HCT116 (cell line): Measurements from ENCODE around the gene CGN. TPM values are rescaled to one million over a fixed set of nuclear protein-coding genes. Genes with fewer than 3 reads are reported as not detected.
A peak's percentile ranks its signal among the peaks of the same experiment; 100 is the strongest.

Experiments
- ATAC-seq: fragments of 200-7000 bp; cut with Tn5 transposase; 2 replicates; pipeline ENCODE4 v1.9.1; 2020; ENCODE audit warnings: mild to moderate bottlenecking, moderate library complexity
- BruUV-seq: library from RNA; stranded (reverse); fragments of 400-500 nt; replicated peaks from 2 replicates; lab custom pipeline; 2021; lab: Mats Ljungman, UMichigan
- CTCF ChIA-PET: fragments of 300-600 bp; sonication (Branson Sonifier 250); formaldehyde crosslinking; loops from one replicate; lab custom pipeline; 2021; ENCODE audit warnings: antibody characterized with exemption; lab: Charles Lee
- POLR2A ChIA-PET: fragments of 300-600, 350-600 bp; sonication (Branson Sonifier 250); formaldehyde crosslinking; loops from one replicate; lab custom pipeline; 2021; ENCODE audit warnings: antibody characterized with exemption; lab: Charles Lee
- RAD21 ChIA-PET, 2 experiments: fragments of 300-600 bp; sonication (Branson Sonifier 250); formaldehyde crosslinking; loops; one replicate each; lab custom pipeline; 2023; ENCODE audit warnings: low total read pairs in 2 of 2; ENCODE audit not compliant: uncharacterized antibody in 2 of 2, unreplicated experiment in 2 of 2, low non-redundant PET in 1 of 2; lab: Charles Lee
- DNase-seq: peaks from one replicate; pipeline ENCODE4 v3.0.0-alpha.2; 2010; ENCODE audit warnings: low read depth, low spot score
- H2AFZ ChIP-seq: fragments of 200-600 bp; shearing (Covaris generic), sonication (generic); 2 replicates; pipeline ENCODE4 v1.6.1; 2017; ENCODE audit warnings: low read depth, mixed run types, mixed read lengths, antibody characterized with exemption, low read length; ENCODE audit not compliant: poor library complexity, severe bottlenecking
- H3K27ac ChIP-seq: 2 replicates; pipeline ENCODE4 v1.5.1; 2012; ENCODE audit warnings: low read depth, low read length
- H3K27me3 ChIP-seq: fragments of 200-600 bp; sonication (generic); 2 replicates; pipeline ENCODE4 v1.6.1; 2016; ENCODE audit warnings: mixed run types, low read length, mixed read lengths; ENCODE audit not compliant: insufficient read depth
- H3K36me3 ChIP-seq, 2 experiments: fragments of 200-500 bp in 1 of 2; fragments of 200-600 bp in 1 of 2; sonication (Bioruptor generic) in 1 of 2; sonication (generic) in 1 of 2; 2 replicates each; pipeline versions ENCODE4 v1.5.1 to v1.6.1; 2014 to 2016; ENCODE audit warnings: low read length in 2 of 2, inconsistent platforms in 1 of 2, mixed read lengths in 1 of 2, mixed run types in 1 of 2; ENCODE audit not compliant: insufficient read depth in 2 of 2, control insufficient read depth in 1 of 2
- H3K4me1 ChIP-seq, 2 experiments: fragments of 200-600 bp in 1 of 2; sonication (generic) in 1 of 2; 2 replicates each; pipeline versions ENCODE4 v1.5.1 to v1.6.1; 2012 to 2017; ENCODE audit warnings: low read length in 2 of 2, inconsistent platforms in 1 of 2, mild to moderate bottlenecking in 1 of 2, mixed read lengths in 1 of 2, mixed run types in 1 of 2, moderate library complexity in 1 of 2; ENCODE audit not compliant: insufficient read depth in 2 of 2, control insufficient read depth in 1 of 2
- H3K4me2 ChIP-seq: fragments of 200-600 bp; sonication (generic); 2 replicates; pipeline ENCODE4 v1.6.1; 2017; ENCODE audit warnings: mixed run types, low read length, mixed read lengths
- H3K4me3 ChIP-seq, 2 experiments: fragments of 200-600 bp in 1 of 2; sonication (generic) in 1 of 2; replicated peaks in 1 of 2; 2 replicates each; pipeline ENCODE4 v1.5.1; 2011 to 2016; ENCODE audit warnings: low read length in 2 of 2, control low read depth in 1 of 2, low read depth in 1 of 2, mild to moderate bottlenecking in 1 of 2, mixed read lengths in 1 of 2, mixed run types in 1 of 2
- H3K79me2 ChIP-seq: fragments of 200-600 bp; sonication (generic); 2 replicates; pipeline ENCODE4 v1.6.1; 2017; ENCODE audit warnings: mild to moderate bottlenecking, mixed run types, low read length, moderate library complexity, mixed read lengths; ENCODE audit not compliant: insufficient read depth
- H3K9ac ChIP-seq: fragments of 200-600 bp; sonication (generic); 2 replicates; pipeline ENCODE4 v1.6.1; 2016; ENCODE audit warnings: low read length, mixed read lengths
- H3K9me2 ChIP-seq: fragments of 200-600 bp; sonication (generic), shearing (Covaris generic); 2 replicates; pipeline ENCODE4 v1.6.1; 2017; ENCODE audit warnings: mixed run types, mild to moderate bottlenecking, moderate library complexity; ENCODE audit not compliant: insufficient read depth
- H3K9me3 ChIP-seq, 2 experiments: fragments of 200-500 bp in 1 of 2; fragments of 200-600 bp in 1 of 2; sonication (Bioruptor generic) in 1 of 2; sonication (generic) in 1 of 2; 2 replicates each; pipeline ENCODE4 v1.6.1; 2014 to 2017; ENCODE audit warnings: low read length in 2 of 2, mixed read lengths in 2 of 2, inconsistent platforms in 1 of 2, low read depth in 1 of 2, mild to moderate bottlenecking in 1 of 2, mixed run types in 1 of 2, moderate library complexity in 1 of 2; ENCODE audit not compliant: control insufficient read depth in 1 of 2, insufficient read depth in 1 of 2
- H4K20me1 ChIP-seq: fragments of 200-600 bp; sonication (generic), shearing (Covaris generic); 2 replicates; pipeline ENCODE4 v1.6.1; 2017; ENCODE audit warnings: mixed run types, mild to moderate bottlenecking, moderate library complexity; ENCODE audit not compliant: insufficient read depth
- CBX3 ChIP-seq: IDR thresholded peaks from 2 replicates; pipeline ENCODE4 v1.6.1; 2012; ENCODE audit warnings: low read depth
- FOSL1 ChIP-seq: IDR thresholded peaks from 2 replicates; pipeline ENCODE4 v1.6.1; 2012; ENCODE audit warnings: low read depth
- JUND ChIP-seq: IDR thresholded peaks from 2 replicates; pipeline ENCODE4 v1.6.1; 2012
- POLR2AphosphoS5 ChIP-seq: IDR thresholded peaks from 2 replicates; pipeline ENCODE4 v1.6.1; 2011; ENCODE audit warnings: mild to moderate bottlenecking, low read depth, low read length, moderate library complexity
- SIN3A ChIP-seq: IDR thresholded peaks from 2 replicates; pipeline ENCODE4 v1.6.1; 2012; ENCODE audit warnings: low read depth
- SP1 ChIP-seq: IDR thresholded peaks from 2 replicates; pipeline ENCODE4 v1.6.1; 2012; ENCODE audit warnings: low read depth
- YY1 ChIP-seq: IDR thresholded peaks from 2 replicates; pipeline ENCODE4 v1.6.1; 2011; ENCODE audit warnings: low read length, low read depth, moderate library complexity, mild to moderate bottlenecking; ENCODE audit not compliant: insufficient replicate concordance; ENCODE audit errors: extremely low read depth
- ZNF274 ChIP-seq: fragments of 200-500 bp; sonication (Bioruptor generic); IDR thresholded peaks from 2 replicates; pipeline ENCODE4 v1.6.1; 2014; ENCODE audit warnings: mild to moderate bottlenecking, low read depth, low read length, inconsistent platforms
- intact Hi-C: fragments of 100-400 bp; cut with micrococcal nuclease; formaldehyde crosslinking; loops from 2 replicates; pipeline ENCODE4 v1.10.0; 2022
- total RNA-seq: library from RNA; stranded (reverse); gene quantifications from one replicate; pipeline ENCODE4 v1.2.1, GENCODE V29; 2021; ENCODE audit not compliant: unreplicated experiment
- TF ChIP-seq, protein P1 (sequence below): IDR thresholded peaks from 2 replicates; pipeline ENCODE4 v1.6.1; 2012

CGN gene
- total RNA-seq, 1 experiment from 2014 or later, result 19.7 TPM

- POLR2A ChIA-PET, result interaction anchor here (1.3 kb wide), 1 partner anchor 26 kb away, joined by 3 read pairs; no protein-coding TSS in a partner anchor
- 0 out of 2 replicates have a peak, but pooled peaks have one; percentile 12 for TF ChIP-seq CBX3
- peak; percentile 73 for TF ChIP-seq JUND
- no peak for TF ChIP-seq SIN3A
- TF ChIP-seq FOSL1, result peak; percentile 81
- TF ChIP-seq YY1, result peak; percentile 43
- TF ChIP-seq, protein P1, sequence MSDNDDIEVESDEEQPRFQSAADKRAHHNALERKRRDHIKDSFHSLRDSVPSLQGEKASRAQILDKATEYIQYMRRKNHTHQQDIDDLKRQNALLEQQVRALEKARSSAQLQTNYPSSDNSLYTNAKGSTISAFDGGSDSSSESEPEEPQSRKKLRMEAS, result no peak
- peak; percentile 53 for TF ChIP-seq SP1
- no peak for TF ChIP-seq ZNF274
- TF ChIP-seq POLR2AphosphoS5, result 0 out of 2 replicates have a peak, but pooled peaks have one; percentile 26
- TF ChIP-seq, all 23 proteins: peak for 6
- H3K9me2 ChIP-seq, result no peaks in the 10 kb centered on the region
- peak overlapping the region; percentile 59 for H3K4me2 ChIP-seq
- RAD21 ChIA-PET, result no interaction called here
- BruUV-seq, result TSS peak; percentile 45
- peaks cover 4 to 42% of the 10 kb centered on the region in 2 experiments for H3K4me1 ChIP-seq
- peak overlapping the region; percentile 7; the same call in 1 of the 2 replicates for H3K9ac ChIP-seq
- H2AFZ ChIP-seq, result no peak overlapping the region
- CTCF ChIA-PET, result interaction anchor here (1.1 kb wide), 1 partner anchor 19 kb away, joined by 3 read pairs; no protein-coding TSS in a partner anchor
- H3K36me3 ChIP-seq, result peaks cover 0 to 9% of the 10 kb centered on the region in 2 experiments; a peak in 1 of 4 replicates
- H3K79me2 ChIP-seq, result no peaks in the 10 kb centered on the region
- DNase-seq (peak; percentile 51), ATAC-seq (peak; percentile 90)
- peak overlapping the region; percentile 22; the same call in 1 of the 2 replicates for H3K27ac ChIP-seq
- no peaks in the 10 kb centered on the region for H3K9me3 ChIP-seq
- H4K20me1 ChIP-seq, result no peaks in the 10 kb centered on the region
- peak overlapping the region in 1 of 2 experiments; percentile 16; a peak in 1 of 4 replicates for H3K4me3 ChIP-seq
- intact Hi-C loops, result no loop called here
- no peaks in the 10 kb centered on the region for H3K27me3 ChIP-seq
Observed at GRCh38 chr1:151574575-151575529, 63.7 kb downstream of the CGN start.
